ENCODE data around the gene PDE1C. TPM values are rescaled to one million over a fixed set of nuclear protein-coding genes. Genes with fewer than 3 reads are reported as not detected.

PDE1C gene
- total RNA-seq, 1 experiment from 2014 or later, result 14.1 TPM

DNA sequence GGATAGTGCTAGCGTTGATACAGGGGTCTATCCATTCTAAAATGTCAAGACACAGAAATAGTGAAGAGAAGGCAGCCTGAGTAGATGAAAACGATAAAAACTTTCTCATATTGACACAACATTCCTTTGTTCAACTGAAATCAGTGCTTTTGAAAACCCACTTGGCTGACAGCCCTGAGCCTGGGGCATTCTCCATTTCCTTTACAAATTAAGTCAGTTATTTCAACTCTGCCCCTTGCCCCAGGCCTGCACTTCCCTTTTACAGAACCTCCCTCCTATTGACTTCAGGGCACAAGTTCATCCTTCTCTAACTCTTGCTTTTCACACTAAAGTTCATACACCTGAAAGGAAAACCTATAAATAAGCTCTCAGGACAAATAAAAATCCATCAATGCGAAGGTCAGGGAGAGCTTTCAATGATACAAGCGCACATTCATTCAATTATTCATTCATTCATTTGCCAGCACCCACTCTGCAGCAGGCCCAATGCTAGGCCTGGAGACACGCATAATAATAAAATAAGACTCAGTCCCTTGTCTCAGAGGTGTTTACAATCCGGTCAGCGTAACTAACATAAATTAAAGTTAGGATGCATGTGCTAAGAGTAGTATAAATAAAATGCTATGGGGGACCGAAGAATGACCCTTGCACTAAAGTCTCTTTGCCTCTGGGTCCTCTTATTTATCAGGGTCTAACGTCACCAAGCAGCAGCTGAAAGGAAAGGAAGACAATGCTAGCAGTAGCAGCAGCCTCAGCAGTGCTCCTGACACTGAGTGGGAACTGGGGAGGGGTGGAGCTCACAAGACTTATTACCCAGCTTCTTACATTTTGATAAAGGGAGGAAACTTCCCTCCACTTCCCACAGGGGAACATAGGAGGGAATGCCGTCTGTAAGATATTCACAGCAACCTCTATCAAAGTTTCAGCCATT, 134.8 kb downstream of the PDE1C start:
- no peaks in the 10 kb centered on the region for H3K79me2 ChIP-seq (ENCODE audit: low read length)
- ChIA-PET POLR2A (ENCODE audit: unreplicated experiment) (interaction anchor here (0.6 kb wide), 1 partner anchor 15 kb away, joined by 8 read pairs; no protein-coding TSS in a partner anchor), CTCF (interaction anchor here (0.6 kb wide), 1 partner anchor 130 kb away, joined by 3 read pairs; no protein-coding TSS in a partner anchor)
- H3K9me2 ChIP-seq (replicated peaks; ENCODE audit: low read length), result no peaks in the 10 kb centered on the region
- H2AFZ ChIP-seq (ENCODE audit: low read length), result no peak overlapping the region
- H3K4me2 ChIP-seq (ENCODE audit: low read length), result peak overlapping the region; percentile 76
- intact Hi-C loops (cut with micrococcal nuclease), result loop anchor here (1.0 to 5.0 kb wide), 6 partner anchors 37 to 227 kb away; no protein-coding TSS in a partner anchor
- no peaks in the 10 kb centered on the region for H3K27me3 ChIP-seq (ENCODE audit: low read length)
- peak overlapping the region; percentile 62 for H3K27ac ChIP-seq (ENCODE audit: low read length)
- H3K36me3 ChIP-seq (ENCODE audit: low read depth, low read length), result no peaks in the 10 kb centered on the region
- DNase-seq (peak; percentile 81), ATAC-seq (peak; percentile 27)
- H3K4me3 ChIP-seq (ENCODE audit: low read length), result peak overlapping the region; percentile 33; the same call in 1 of the 2 replicates
- H3F3A ChIP-seq (ENCODE audit: low read length, unreplicated experiment), result peaks cover 10% of the 10 kb centered on the region
- H4K20me1 ChIP-seq (ENCODE audit: low read length), result no peaks in the 10 kb centered on the region
- BruUV-seq (replicated peaks), result no TSS peak
- no peak overlapping the region for H3K9ac ChIP-seq (ENCODE audit: low read length)
- H3K4me1 ChIP-seq (ENCODE audit: insufficient read depth, low read length), result peaks cover 63% of the 10 kb centered on the region
- TF ChIP-seq EZH2phosphoT487 (IDR thresholded peaks at IDR 0.05; ENCODE audit: borderline replicate concordance, low read length), result no peak
- TF ChIP-seq EZH2 (IDR thresholded peaks at IDR 0.05; ENCODE audit: low read length, unreplicated experiment), result no peak
- TF ChIP-seq, protein P1, sequence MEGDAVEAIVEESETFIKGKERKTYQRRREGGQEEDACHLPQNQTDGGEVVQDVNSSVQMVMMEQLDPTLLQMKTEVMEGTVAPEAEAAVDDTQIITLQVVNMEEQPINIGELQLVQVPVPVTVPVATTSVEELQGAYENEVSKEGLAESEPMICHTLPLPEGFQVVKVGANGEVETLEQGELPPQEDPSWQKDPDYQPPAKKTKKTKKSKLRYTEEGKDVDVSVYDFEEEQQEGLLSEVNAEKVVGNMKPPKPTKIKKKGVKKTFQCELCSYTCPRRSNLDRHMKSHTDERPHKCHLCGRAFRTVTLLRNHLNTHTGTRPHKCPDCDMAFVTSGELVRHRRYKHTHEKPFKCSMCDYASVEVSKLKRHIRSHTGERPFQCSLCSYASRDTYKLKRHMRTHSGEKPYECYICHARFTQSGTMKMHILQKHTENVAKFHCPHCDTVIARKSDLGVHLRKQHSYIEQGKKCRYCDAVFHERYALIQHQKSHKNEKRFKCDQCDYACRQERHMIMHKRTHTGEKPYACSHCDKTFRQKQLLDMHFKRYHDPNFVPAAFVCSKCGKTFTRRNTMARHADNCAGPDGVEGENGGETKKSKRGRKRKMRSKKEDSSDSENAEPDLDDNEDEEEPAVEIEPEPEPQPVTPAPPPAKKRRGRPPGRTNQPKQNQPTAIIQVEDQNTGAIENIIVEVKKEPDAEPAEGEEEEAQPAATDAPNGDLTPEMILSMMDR (conservative IDR thresholded peaks at IDR 0.05; ENCODE audit: low read depth, low read length), result no peak
- no peaks in the 10 kb centered on the region for H3K9me3 ChIP-seq (ENCODE audit: low read length)

DNA sequence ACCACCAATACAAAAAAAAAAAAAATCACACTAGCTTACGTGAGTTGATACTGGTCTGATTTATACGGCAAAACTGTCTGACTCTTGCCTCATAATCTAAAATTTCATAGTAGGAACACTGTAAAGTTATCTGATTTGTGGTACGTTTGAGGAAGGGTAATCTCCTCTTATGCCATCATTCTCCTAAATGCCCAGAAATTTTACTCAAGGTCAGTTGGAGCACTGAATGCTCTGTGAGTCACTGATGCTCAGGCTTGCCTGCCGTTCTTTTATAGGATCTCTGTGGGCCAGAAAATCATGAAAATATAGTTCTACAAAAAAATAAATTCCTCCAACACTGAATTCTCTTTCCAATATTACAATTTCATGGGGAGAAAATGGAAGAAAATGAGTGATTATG, 135.7 kb downstream of the PDE1C start:
- BruUV-seq (replicated peaks), result no TSS peak
- no peaks in the 10 kb centered on the region for H3K27me3 ChIP-seq (ENCODE audit: low read length)
- H3K4me2 ChIP-seq (ENCODE audit: low read length), result peak overlapping the region; percentile 76
- H3F3A ChIP-seq (ENCODE audit: low read length, unreplicated experiment), result peaks cover 10% of the 10 kb centered on the region
- no peaks in the 10 kb centered on the region for H3K9me2 ChIP-seq (replicated peaks; ENCODE audit: low read length)
- H3K4me1 ChIP-seq (ENCODE audit: insufficient read depth, low read length), result peaks cover 57% of the 10 kb centered on the region
- H3K79me2 ChIP-seq (ENCODE audit: low read length), result no peaks in the 10 kb centered on the region
- no peak overlapping the region for H3K9ac ChIP-seq (ENCODE audit: low read length)
- no peaks in the 10 kb centered on the region for H4K20me1 ChIP-seq (ENCODE audit: low read length)
- no peak for TF ChIP-seq EZH2 (IDR thresholded peaks at IDR 0.05; ENCODE audit: low read length, unreplicated experiment)
- TF ChIP-seq EZH2phosphoT487 (IDR thresholded peaks at IDR 0.05; ENCODE audit: borderline replicate concordance, low read length), result no peak
- TF ChIP-seq, protein P1 (conservative IDR thresholded peaks at IDR 0.05; ENCODE audit: low read depth, low read length), result no peak
- peak; percentile 29; the same call in 1 of the 2 replicates for ATAC-seq
- no peaks in the 10 kb centered on the region for H3K36me3 ChIP-seq (ENCODE audit: low read depth, low read length)
- H2AFZ ChIP-seq (ENCODE audit: low read length), result no peak overlapping the region
- H3K27ac ChIP-seq (ENCODE audit: low read length), result peak overlapping the region; percentile 62
- intact Hi-C loops (cut with micrococcal nuclease), result loop anchor here (2.0 kb wide), 1 partner anchor 36 kb away; no protein-coding TSS in a partner anchor
- ChIA-PET CTCF (no interaction called here), POLR2A (ENCODE audit: unreplicated experiment) (no interaction called here)
- no peaks in the 10 kb centered on the region for H3K9me3 ChIP-seq (ENCODE audit: low read length)
- peak; percentile 42 for DNase-seq
- peak overlapping the region; percentile 33; the same call in 1 of the 2 replicates for H3K4me3 ChIP-seq (ENCODE audit: low read length)
